HG02571 (cell line): Measurements from ENCODE around the gene RTN4IP1.
"Not testable (repeated sequence)": the region's sequence is repeated elsewhere in the genome, so short reads cannot be mapped to it uniquely, and the experiment has no call there.

Source experiments
- ATAC-seq: cut with Tn5 transposase; IDR thresholded peaks from one replicate; pipeline ENCODE4 v1.9.1; 2021; ENCODE audit warnings: mild to moderate bottlenecking, moderate library complexity; ENCODE audit not compliant: unreplicated experiment

The RTN4IP1 gene

GRCh38 chr6:106629859-106630163 is 513 bp upstream of the RTN4IP1 start:
- no peak for ATAC-seq

GRCh38 chr6:106628658-106629102 is 618 bp downstream of the RTN4IP1 start:
- no peak for ATAC-seq

GRCh38 chr6:106627760-106628159 is 1.5 kb downstream of the RTN4IP1 start:
- ATAC-seq: not testable (repeated sequence)

- no peak for ATAC-seq
Observed at GRCh38 chr6:106626485-106626884, 2.8 kb downstream of the RTN4IP1 start.

- no peak for ATAC-seq
Observed at GRCh38 chr6:106623039-106623438, 6.3 kb downstream of the RTN4IP1 start.

GRCh38 chr6:106622412-106622811 is 6.9 kb downstream of the RTN4IP1 start:
- no peak for ATAC-seq

- no peak for ATAC-seq
Observed at GRCh38 chr6:106620931-106621672, 8.2 kb downstream of the RTN4IP1 start.

- no peak for ATAC-seq
Observed at GRCh38 chr6:106619223-106619622, 10.1 kb downstream of the RTN4IP1 start.

GRCh38 chr6:106618324-106618723 is 11.0 kb downstream of the RTN4IP1 start:
- ATAC-seq: no peak

GRCh38 chr6:106617857-106618256 is 11.4 kb downstream of the RTN4IP1 start:
- no peak for ATAC-seq

GRCh38 chr6:106617302-106617701 is 12.0 kb downstream of the RTN4IP1 start:
- ATAC-seq: no peak

GRCh38 chr6:106614592-106615257 is 14.6 kb downstream of the RTN4IP1 start:
- ATAC-seq: no peak

GRCh38 chr6:106614166-106614565 is 15.1 kb downstream of the RTN4IP1 start:
- ATAC-seq: no peak

- no peak for ATAC-seq
Observed at GRCh38 chr6:106613590-106613989, 15.7 kb downstream of the RTN4IP1 start.

GRCh38 chr6:106612671-106613416 is 16.5 kb downstream of the RTN4IP1 start:
- no peak for ATAC-seq

- ATAC-seq: no peak
Observed at GRCh38 chr6:106611030-106611429, 18.3 kb downstream of the RTN4IP1 start.

- ATAC-seq: no peak
Observed at GRCh38 chr6:106609699-106610098, 19.6 kb downstream of the RTN4IP1 start.

- ATAC-seq: no peak
Observed at GRCh38 chr6:106608080-106608668, 21.1 kb downstream of the RTN4IP1 start.

- ATAC-seq: no peak
Observed at GRCh38 chr6:106600329-106600728, 29.0 kb downstream of the RTN4IP1 start.

- no peak for ATAC-seq
Observed at GRCh38 chr6:106599440-106599839, 29.9 kb downstream of the RTN4IP1 start.

- ATAC-seq: no peak
Observed at GRCh38 chr6:106591111-106591825, 38.0 kb downstream of the RTN4IP1 start.
